ENCODE results near the gene ERMAP.

Gene ERMAP, protein sequence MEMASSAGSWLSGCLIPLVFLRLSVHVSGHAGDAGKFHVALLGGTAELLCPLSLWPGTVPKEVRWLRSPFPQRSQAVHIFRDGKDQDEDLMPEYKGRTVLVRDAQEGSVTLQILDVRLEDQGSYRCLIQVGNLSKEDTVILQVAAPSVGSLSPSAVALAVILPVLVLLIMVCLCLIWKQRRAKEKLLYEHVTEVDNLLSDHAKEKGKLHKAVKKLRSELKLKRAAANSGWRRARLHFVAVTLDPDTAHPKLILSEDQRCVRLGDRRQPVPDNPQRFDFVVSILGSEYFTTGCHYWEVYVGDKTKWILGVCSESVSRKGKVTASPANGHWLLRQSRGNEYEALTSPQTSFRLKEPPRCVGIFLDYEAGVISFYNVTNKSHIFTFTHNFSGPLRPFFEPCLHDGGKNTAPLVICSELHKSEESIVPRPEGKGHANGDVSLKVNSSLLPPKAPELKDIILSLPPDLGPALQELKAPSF

DNA sequence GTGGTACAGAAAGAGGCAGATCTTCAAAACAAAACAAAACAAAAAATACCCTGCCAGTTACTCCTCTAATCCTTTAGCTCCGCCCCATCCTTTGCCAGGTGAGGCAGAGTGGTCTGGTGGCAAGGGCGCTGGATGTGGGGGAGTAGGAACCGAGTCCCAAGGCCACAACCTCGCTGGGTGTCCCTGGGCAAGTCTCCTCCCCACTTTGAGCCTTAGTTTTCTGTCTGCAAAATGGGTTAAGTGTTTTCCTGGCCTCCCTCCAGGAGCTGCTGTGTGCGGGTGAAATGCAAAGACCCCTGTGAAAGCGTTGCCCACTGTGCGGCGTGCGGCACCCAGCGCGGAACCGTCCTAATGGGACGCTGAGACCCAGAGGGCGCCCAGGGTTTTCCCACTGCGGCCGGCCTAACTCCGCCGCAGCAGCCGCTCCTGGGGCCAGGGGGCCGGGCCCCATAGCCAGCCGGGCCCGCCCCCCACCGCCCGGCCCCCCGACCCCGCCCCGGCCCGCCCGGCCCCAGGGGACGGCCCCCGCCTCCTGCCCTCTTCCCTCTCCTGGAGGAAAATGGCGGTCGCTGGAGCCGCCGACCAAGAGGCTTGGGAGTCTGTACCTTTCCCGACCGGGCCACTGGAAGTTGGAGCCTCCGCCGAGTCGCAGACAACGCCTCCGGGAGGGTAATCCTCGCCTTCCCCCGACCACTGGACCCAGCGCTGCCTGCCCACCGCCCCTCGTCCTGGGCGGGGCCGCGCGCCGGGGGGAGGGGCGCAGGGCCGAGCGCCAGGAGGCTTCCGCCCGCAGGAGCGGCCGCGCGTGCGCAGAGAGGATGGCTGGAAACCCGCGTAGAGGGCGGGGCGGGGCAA is at the start of gene ERMAP, which contains the start of gene SVBP:
Gene ERMAP, plus strand, starts transcription at position 538 of the 855 bp plus-strand sequence. CDS start 13,327 bp downstream, outside the sequence.
Gene SVBP, minus strand, starts transcription at position 813 of the 855 bp plus-strand sequence. CDS start 853 bp downstream, outside the sequence.
- peak; percentile 73 for DNase-seq (ENCODE audit: low read depth)

DNA sequence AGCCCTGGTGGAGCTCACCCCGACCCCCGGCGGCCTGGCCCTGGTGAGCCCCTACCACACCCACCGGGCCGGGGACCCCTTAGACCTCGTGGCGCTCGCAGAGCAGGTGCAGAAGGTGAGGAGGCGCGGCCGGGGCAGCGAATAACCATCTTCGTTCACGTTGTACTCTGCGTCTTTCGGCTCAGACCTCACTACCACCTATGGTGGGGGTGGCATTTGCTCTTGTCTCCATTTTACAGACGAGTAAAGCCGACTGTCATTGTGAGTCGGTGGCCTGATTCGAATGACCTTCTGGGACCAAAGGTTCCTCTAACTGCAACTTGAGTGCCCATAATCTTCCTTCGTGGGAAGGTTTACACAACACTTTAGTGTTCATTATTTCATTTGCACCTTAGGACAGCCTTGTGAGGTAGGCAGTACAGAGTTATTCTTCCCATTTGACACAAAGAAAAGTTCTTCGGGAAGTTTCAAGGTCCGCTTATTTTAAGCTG is 49.4 kb upstream of the ERMAP start:
- DNase-seq (ENCODE audit: low read depth): no peak

DNA sequence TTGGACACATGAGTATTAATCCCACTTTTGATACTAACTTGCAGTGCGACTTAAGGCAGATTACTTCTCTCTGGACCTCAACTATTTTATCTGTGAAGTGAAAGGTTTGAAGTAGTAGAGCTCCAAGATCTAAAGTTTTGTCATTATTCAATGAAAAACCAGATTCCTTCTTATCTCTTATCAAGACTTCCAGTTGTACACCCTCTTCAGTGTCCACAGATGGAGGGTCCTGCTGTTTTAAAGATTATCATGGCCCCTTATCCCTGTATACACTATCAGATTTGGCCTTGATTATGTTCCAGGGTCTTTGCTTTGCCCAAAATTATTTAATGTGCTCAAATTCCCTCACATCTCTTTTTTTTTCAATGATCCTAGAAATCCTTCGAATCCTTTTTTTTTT is 48.8 kb upstream of the ERMAP start:
- DNase-seq (ENCODE audit: low read depth): no peak

DNA sequence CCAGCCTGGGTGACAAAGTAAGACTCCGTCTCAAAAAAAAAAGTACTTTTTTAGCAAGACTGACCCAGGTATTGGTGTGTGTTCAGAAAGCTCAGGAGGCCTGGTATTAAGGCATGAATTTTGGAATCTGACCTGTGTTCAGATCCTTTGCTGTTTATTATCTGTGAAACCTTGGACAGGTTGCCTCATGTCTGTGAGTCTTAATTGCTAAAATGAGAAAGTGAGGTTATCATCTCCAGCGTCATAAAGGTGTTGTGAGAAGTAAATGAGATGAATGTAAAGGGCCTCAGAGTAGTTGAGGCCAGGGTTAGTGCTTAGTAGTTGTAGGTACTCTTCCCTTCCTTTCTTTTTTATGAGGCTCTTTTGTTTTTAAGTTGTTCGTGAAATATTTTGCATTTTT is 47.1 kb upstream of the ERMAP start:
- no peak for DNase-seq (ENCODE audit: low read depth)

DNA sequence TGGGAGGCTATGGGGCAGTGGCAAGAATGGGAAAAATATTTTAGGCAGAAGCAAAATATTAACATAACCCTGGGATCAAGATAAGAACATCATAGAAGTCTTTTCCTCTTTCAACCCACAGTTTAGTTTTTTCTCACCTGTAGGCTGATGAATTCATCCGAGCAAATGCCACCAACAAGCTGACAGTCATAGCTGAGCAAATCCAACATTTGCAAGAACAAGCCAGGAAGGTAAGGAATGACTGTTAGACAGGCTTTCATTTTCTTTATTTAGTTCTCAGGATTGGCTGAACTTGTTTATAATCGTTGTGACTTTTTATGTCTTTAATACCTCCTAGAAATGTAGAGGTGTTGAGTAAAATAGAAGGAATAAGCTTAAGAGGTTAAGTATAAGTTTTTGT is 43.5 kb upstream of the ERMAP start:
- DNase-seq (ENCODE audit: low read depth): no peak

DNA sequence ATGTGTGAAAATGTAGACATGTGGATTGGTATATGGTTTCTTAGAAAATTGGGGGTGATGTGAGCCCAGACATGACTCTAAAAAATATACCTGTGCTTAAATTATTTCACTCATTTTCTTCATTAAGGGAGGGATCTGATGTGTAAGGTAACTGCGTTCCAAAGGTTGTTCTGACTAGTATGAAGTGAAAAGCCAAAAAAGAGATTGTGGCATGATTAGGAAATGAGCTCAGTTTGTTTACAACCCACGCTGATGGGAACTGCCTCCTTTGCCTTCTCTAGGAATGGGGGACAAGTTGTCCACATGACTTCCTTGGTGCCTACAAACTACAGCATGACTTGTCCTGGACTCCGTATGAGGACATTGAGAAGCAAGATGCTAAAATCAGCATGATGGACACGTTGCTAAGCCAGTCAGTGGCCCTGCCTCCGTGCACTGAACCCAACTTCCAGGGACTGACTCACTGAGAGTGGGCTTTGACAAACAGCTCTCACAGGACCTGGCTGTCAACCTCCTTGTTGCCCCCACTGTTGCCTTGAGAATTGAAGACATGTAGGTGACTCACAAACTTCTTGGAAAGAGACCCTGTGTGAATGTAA is 41.9 kb upstream of the ERMAP start:
- no peak for DNase-seq (ENCODE audit: low read depth)

DNA sequence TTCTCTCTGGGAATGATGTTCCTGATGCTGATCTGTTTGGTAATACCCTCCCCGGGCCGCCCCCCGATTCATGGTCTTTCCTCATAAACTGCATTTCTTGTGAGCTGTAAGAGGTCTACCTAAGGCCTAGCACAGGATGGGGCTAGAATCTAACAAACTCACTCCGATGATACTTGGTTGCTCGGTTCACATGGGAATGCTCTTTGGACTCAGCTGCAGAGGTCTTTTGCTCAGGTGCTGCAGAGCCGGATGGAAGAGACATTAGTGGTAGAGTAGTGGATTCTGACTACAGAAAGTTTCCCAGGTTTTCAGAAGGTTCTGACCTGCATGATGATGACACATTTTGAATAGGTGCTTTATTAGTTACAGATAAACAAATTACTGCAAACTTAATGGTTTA is 40.4 kb upstream of the ERMAP start:
- no peak for DNase-seq (ENCODE audit: low read depth)

DNA sequence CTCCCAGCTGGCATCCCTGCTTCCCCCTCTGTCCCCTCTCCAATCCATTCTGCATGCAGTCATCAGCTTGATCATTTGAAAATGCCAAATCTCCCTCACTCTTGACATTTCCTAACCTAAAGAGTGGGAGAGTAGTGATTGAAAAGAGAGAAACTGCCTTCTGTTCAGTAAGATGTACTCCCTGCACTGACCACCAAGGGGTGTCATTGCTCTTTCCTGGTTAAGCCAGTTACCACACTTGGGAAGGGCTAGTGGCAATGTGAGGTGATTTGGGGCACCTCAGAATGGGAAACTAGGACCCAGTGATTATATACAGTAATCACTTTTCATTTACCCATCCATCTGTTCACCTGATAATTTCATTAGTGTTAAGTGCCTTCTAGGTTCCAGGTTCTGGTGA is 39.1 kb upstream of the ERMAP start:
- DNase-seq (ENCODE audit: low read depth): no peak

DNA sequence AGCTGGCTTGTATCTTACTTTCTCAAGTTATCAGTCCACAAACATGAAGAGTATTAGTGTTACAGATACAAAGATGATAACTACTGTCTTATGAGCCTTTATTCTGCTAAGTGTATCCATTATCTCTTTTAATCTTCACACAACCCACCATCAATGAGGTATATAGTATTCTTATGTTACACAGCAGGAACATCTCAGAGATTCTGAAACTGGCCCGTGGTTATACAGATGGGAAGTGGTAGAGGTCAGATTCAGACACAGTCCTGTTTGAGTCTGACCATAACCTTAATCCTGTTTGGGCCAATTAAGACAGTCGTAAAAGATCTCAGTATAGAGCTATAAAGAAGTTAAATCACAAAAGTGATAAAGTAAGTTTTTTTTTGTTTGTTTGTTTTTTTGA is 37.2 kb upstream of the ERMAP start:
- DNase-seq (ENCODE audit: low read depth): no peak

DNA sequence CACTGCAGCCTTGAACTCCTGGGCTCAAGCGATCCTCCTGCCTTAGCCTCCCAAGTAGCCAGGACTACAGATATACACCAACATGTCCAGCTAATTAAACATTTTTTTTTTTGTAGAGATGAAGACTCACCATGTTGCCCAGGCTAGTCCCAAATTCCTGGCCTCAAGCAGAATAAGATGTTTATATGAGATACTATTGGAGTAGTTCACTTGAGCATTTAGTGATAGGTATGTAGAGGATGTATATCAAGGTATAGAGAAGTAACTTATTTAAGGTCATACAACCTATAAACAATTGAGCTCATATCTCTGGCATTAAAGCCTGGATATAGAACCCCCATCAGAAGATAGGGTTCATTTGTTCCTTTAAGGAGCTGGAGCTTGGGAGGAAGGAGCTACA is 36.7 kb upstream of the ERMAP start:
- DNase-seq (ENCODE audit: low read depth): no peak

DNA sequence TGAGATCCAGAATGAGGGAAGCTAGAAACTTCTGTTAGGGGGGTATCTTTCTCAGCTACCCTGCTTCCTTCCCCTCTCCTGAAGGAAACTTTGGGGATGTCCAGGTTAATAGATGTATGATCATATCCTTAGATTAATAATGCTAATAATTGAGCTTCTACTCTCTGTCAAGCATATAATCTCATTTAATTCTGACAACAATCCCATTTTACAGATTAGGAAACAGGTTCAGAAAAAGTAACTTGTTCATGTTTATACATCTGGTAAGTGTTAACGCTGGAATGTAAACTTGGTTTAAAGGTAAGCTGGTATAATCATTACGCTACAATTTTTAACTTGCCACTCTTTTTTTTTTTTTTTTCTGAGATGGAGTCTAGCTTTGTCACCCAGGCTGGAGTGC is 33.8 kb upstream of the ERMAP start:
- no peak for DNase-seq (ENCODE audit: low read depth)

DNA sequence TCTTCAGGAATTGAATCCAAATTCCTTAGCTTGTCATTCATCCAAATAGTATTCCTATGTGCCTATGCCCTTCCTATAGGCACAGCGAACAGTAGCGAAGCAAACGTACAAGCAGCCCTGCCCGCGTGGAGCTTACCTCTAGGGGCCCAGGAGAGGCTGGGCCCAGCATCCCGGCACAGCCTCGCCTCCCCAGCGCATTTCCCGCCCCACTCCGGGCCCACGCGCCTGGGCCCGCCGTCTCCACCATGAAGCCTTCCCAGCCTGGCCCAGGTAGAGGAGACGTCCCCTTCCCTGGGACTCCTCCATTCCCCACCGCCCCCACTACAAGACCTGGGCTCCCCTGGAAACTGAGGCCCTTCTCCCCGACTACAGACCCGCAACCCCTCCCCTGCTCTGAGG is 32.4 kb upstream of the ERMAP start:
- DNase-seq (ENCODE audit: low read depth): no peak

DNA sequence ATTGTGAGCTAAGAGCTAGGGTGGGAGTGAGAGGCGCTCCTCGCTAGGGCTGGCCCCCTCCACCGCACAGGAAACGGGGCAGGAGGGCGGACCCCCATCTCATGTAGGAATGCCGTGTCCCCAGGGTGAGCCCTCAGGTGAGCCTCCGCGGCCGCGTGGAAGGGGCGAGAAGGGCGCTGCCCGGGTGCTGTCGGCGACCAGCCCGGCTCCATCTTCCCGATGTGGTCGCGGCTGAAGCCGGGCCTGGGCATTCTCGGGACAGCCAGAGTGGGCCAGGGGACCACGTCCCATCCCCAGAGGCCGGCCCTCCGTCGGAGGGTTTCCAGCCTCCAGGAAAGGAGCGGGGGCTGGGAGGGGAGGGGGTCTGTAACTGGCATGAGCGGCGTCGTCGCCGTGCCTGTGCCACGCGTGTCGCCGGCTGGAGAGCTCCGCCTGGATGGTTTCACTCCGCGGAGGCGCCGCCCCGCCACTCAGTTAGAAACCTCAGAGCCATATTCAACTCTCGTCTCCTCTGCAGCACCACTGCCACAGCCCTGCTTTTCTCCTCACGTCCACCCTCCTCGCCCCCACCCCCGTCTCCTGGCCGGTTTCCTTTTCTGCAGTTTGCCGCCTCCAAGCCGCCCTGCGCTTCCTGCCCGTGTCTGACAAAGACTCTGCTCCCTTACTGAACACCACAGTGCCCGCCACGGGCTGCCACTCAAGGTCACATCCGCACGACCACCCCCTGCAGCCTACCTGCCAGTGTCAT is 31.8 kb upstream of the ERMAP start, which contains the start of gene TMEM269:
Gene TMEM269, plus strand, starts transcription at position 46 of the 748 bp plus-strand sequence. CDS start 4,903 bp downstream, outside the sequence.
- no peak for DNase-seq (ENCODE audit: low read depth)

DNA sequence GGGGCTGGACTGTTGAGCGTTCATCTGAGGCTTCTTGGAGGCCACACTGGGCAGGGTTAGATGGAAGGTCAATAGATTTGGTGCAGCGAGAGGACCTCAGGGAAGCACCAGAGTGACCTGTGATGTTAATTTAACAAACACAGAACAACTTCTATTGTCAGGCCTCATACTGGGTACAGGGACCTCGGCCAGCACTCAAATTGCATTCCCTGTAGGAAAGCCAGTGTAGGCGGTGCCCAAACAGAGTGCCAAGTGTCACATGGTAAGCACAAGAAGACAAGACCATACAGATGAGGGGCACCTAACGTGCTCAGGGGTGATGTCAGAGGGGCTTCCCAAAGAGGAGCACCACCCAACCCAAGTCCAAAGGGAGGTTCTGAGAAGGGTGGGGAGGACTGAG is 30.8 kb upstream of the ERMAP start:
- DNase-seq (ENCODE audit: low read depth): no peak

DNA sequence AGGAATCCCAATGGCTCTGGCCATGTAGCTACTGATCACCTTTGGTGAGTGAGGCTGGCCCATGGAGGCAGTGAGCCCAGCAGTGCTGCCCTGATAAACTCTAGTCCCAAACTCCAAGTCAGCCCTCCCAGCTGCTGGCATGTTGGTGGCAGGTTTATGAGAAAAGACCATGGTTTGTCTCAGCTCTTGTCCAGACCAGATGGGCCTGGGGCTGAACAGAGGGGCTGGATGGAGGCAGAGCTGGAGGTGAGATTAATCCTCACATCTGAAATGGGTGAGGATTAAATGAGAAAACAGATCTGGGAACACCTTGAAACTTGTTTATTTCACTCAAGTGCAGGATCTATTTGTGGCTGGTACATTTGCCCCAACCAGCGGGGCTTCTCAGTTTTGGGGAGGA is 28.9 kb upstream of the ERMAP start:
- DNase-seq (ENCODE audit: low read depth): no peak

DNA sequence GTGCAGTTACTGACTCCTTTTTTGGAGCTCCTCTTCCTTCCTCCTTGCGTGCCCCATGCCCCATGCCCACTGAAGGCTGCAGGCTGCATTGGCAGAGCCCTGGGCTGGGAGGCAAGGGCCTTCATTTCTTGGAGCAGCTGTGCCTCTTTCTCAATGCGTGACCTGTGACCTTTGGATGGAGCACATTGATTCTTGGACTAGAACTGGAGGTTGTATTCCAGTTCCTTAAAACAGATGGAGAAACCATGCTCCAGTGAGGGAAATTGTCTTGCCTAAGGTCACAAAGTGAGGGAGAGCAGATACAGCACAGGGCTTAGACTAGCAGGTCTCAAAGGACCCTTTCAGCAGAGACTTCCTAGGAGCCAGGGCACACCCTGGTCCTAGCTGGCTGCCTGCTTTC is 23.1 kb upstream of the ERMAP start:
- DNase-seq (ENCODE audit: low read depth): no peak

DNA sequence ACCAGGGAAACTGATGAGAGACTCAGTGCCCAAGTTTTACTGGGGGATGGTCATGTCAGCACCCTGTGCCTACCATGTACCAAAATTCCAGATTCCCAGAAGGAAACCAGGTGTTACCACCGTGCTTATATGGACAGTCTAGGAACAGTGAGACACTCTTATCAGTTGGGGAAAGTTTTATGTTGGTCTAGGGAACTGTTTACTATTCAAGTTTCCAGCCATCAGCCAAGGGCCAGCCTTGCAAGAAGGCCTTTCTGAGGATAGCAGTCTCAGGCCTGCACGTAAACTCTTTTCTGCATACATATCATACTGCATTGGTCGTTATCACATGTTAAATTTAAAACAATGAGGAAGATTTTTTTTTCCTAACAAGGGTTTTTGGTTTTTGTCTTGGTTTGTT is 19.5 kb upstream of the ERMAP start:
- DNase-seq (ENCODE audit: low read depth): no peak

DNA sequence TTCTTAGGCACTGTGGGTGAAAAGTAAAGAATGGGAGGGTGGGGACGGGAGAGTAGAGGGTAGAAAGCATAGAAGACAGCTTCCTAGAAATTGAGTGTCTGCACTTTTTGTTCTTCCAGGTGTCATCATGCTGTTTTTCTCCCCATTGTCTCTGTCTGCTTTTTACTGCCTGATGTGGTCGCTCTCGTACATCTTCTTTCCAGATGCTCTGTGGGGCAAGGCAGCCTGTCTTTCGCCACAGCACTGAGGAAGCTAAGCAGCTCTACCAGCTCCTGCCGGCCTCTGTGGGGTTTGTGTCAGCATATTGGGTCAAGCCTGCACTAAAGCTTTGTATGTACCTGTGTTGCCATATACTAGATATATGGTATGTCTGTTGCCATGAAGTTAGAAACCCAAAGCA is 18.9 kb upstream of the ERMAP start:
- no peak for DNase-seq (ENCODE audit: low read depth)

DNA sequence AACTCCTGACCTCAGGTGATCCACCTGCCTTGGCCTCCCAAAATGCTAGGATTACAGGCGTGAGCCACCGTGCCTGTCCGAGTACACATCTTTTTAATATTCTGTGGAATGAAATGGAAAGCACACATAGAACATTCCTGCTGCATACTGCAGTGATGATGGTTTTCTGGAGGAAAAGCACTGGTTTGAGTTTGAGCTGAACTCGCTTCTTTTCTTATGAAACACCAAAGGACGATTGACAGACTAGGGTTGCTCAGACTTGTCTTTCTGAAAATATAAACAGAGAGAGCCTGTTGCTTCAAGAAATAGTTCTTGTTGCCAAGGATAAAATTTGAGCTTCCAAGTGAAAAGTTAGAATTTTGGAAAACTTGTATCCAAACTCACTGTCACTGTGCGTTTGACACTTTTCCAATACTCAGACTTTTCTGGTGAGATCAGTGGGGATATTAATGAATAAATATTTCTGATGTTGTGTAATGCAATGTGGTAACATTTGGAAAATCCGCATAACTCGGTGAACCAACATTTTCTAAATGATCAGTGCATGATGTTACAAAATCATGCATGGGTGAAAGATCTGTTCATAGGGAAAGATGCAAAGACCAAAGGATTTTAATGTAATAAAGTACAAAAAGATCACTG is 15.0 kb upstream of the ERMAP start:
- no peak for DNase-seq (ENCODE audit: low read depth)

DNA sequence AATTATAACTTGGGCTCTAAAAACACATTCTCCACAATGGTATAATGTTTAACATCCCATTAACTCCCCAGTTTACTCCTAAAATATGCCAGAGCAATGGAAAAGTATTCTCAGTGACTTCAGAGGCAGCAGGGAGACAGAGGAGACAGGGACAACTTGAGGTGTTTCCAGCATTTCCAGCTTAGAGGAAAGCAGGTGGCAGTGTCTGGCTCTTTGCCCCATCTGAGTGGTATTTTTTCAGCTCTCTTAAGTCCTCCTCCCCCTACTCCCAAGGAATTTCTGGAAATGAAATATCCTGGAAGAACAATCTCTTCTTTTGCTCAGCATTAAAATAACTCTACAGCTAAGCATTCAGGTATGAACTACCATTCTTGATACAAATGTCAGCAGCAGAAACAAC is 10.8 kb upstream of the ERMAP start:
- DNase-seq (ENCODE audit: low read depth): no peak

DNA sequence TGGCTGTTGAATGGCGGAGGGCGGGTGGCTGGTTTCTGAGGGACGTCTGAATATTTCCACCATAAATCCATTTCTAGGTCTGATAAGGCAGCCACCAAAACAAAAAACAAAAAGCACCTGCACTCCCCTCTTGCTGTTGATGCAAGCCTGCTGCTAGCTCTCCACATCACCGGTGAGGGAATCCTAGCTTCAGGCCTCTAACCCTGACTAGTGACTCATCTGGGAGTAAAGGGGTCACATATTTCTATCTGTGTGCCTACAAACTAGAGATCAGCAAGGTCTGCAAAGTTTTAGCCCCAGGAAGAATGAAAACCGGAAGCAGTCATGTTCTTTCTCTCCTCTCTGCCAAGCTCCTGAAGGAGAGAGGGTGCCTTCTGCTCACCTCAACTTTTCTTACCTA is 10.3 kb upstream of the ERMAP start:
- no peak for DNase-seq (ENCODE audit: low read depth)
